Astrocyte (in vitro differentiated cells and primary cell): ENCODE results near the gene HECTD2.

ENCODE experiments used
- EZH2 ChIP-seq: IDR thresholded peaks from 2 replicates; pipeline ENCODE4 v1.6.1; 2012; ENCODE audit warnings: mild to moderate bottlenecking, low read length, inconsistent platforms; ENCODE audit not compliant: insufficient read depth
- TF ChIP-seq, protein P1 (sequence below): IDR thresholded peaks from 2 replicates; pipeline ENCODE4 v1.5.1; 2011; ENCODE audit warnings: low read depth, mild to moderate bottlenecking, inconsistent platforms, low read length, moderate library complexity; ENCODE audit not compliant: insufficient read depth

DNA sequence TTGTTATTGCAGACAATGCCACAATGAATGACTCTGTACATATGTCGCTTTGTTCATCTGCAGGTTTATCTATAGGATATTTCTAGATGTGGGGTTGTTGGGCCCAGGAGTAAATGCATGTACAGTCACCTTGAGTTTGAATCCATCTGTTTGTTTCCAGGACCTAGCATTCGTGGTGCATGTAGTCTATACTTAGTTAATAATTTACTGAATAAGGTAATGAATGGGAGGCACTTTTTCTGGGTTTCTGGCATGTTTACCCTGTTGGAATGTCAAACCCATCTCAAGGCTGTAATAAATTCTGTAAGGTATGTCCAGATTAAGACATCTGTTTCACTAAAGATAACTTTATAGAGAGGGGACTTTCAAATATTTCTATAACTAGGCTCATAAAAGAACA is 23.5 kb downstream of the HECTD2 start:
- TF ChIP-seq, protein P1, sequence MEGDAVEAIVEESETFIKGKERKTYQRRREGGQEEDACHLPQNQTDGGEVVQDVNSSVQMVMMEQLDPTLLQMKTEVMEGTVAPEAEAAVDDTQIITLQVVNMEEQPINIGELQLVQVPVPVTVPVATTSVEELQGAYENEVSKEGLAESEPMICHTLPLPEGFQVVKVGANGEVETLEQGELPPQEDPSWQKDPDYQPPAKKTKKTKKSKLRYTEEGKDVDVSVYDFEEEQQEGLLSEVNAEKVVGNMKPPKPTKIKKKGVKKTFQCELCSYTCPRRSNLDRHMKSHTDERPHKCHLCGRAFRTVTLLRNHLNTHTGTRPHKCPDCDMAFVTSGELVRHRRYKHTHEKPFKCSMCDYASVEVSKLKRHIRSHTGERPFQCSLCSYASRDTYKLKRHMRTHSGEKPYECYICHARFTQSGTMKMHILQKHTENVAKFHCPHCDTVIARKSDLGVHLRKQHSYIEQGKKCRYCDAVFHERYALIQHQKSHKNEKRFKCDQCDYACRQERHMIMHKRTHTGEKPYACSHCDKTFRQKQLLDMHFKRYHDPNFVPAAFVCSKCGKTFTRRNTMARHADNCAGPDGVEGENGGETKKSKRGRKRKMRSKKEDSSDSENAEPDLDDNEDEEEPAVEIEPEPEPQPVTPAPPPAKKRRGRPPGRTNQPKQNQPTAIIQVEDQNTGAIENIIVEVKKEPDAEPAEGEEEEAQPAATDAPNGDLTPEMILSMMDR = no peak
- no peak for TF ChIP-seq EZH2
